GM23248 (cell line): ENCODE measurements around the gene ULK4.

ENCODE experiments used
- EZH2 ChIP-seq: fragments of 200-600 bp; sonication (generic); IDR thresholded peaks from 2 replicates; pipeline ENCODE4 v1.6.1; 2018; ENCODE audit warnings: antibody characterized with exemption, mild to moderate bottlenecking; ENCODE audit not compliant: insufficient read depth, poor library complexity, severe bottlenecking
- EZH2phosphoT487 ChIP-seq: fragments of 200-600 bp; sonication (generic); IDR thresholded peaks from 2 replicates; pipeline ENCODE4 v1.6.1; 2018; ENCODE audit warnings: antibody characterized with exemption, moderate library complexity, mild to moderate bottlenecking, low read depth; ENCODE audit not compliant: insufficient read depth

GRCh38 chr3:41308119-41308518 lies 653.8 kb downstream of the ULK4 start:
- no peak for TF ChIP-seq EZH2phosphoT487
- no peak for TF ChIP-seq EZH2
